Suprapubic skin (tissue), 4 donors: Measurements from ENCODE around the gene VWF.

Source experiments
- POLR2A ChIP-seq, 2 donors: fragments of 450-650 bp; IDR thresholded peaks; one replicate each; pipeline ENCODE4 v1.6.1; 2017; ENCODE audit warnings: antibody characterized with exemption in 2 of 2, mild to moderate bottlenecking in 2 of 2, moderate library complexity in 2 of 2
- POLR2AphosphoS5 ChIP-seq, 3 donors: sonication (generic); formaldehyde crosslinking; IDR thresholded peaks; one replicate each; pipeline ENCODE4 v1.6.1; 2017; ENCODE audit warnings: antibody characterized with exemption in 3 of 3
- TF ChIP-seq, protein P1 (sequence below), 2 donors: fragments of 200-600 bp in 1 of 2; fragments of 450-650 bp in 1 of 2; sonication (generic) in 1 of 2; IDR thresholded peaks; one replicate each; pipeline ENCODE4 v1.5.1; 2016 to 2019; ENCODE audit warnings: antibody characterized with exemption in 2 of 2, mild to moderate bottlenecking in 1 of 2, moderate library complexity in 1 of 2

DNA sequence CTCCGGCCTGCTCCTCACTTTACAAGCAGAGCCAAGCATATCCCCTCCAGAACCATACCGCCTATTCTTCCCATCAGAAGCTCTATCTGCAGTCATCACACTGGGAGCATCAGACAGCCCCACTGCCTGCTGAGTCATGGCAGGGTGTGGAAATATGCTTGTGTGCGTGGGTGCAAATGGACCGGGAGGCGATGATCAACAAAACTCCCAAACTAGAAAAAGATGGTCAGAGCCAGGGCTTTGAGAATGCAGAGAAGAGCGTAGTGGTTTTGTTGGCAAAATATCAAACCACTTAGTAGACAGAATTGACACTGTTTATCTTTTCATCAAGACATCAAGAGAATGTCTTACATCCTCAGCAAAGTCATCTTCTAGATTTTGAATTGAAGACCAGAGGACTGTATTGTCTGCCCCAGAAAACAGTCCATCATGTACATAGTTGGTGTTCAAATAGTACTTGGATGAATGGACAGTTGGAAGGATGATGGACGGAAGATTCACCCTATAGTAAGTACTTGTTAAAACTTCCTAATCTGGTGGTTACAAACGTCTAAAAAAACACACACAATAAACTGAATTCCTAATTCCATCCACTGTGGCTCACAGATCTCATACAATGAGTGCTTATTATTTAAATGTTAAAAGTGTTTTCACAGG lies 54.9 kb downstream of the VWF start:
- TF ChIP-seq, protein P1, sequence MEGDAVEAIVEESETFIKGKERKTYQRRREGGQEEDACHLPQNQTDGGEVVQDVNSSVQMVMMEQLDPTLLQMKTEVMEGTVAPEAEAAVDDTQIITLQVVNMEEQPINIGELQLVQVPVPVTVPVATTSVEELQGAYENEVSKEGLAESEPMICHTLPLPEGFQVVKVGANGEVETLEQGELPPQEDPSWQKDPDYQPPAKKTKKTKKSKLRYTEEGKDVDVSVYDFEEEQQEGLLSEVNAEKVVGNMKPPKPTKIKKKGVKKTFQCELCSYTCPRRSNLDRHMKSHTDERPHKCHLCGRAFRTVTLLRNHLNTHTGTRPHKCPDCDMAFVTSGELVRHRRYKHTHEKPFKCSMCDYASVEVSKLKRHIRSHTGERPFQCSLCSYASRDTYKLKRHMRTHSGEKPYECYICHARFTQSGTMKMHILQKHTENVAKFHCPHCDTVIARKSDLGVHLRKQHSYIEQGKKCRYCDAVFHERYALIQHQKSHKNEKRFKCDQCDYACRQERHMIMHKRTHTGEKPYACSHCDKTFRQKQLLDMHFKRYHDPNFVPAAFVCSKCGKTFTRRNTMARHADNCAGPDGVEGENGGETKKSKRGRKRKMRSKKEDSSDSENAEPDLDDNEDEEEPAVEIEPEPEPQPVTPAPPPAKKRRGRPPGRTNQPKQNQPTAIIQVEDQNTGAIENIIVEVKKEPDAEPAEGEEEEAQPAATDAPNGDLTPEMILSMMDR (IDR thresholded peaks at IDR 0.05), result no peak
- TF ChIP-seq POLR2AphosphoS5 (IDR thresholded peaks at IDR 0.05) (peak in 1 of 3 donors; percentile 61), POLR2A (IDR thresholded peaks at IDR 0.05) (no peak)
